GM19452 (cell line): ENCODE measurements around the gene ELL2.

ENCODE experiments used
- ATAC-seq: cut with Tn5 transposase; IDR thresholded peaks from one replicate; pipeline ENCODE4 v1.9.1; 2021; ENCODE audit not compliant: unreplicated experiment

The ELL2 gene

GRCh38 chr5:95883185-95884016 is 78.2 kb downstream of the ELL2 start:
- peak; percentile 39 for ATAC-seq

GRCh38 chr5:95881833-95882232 is 79.8 kb downstream of the ELL2 start:
- no peak for ATAC-seq

DNA sequence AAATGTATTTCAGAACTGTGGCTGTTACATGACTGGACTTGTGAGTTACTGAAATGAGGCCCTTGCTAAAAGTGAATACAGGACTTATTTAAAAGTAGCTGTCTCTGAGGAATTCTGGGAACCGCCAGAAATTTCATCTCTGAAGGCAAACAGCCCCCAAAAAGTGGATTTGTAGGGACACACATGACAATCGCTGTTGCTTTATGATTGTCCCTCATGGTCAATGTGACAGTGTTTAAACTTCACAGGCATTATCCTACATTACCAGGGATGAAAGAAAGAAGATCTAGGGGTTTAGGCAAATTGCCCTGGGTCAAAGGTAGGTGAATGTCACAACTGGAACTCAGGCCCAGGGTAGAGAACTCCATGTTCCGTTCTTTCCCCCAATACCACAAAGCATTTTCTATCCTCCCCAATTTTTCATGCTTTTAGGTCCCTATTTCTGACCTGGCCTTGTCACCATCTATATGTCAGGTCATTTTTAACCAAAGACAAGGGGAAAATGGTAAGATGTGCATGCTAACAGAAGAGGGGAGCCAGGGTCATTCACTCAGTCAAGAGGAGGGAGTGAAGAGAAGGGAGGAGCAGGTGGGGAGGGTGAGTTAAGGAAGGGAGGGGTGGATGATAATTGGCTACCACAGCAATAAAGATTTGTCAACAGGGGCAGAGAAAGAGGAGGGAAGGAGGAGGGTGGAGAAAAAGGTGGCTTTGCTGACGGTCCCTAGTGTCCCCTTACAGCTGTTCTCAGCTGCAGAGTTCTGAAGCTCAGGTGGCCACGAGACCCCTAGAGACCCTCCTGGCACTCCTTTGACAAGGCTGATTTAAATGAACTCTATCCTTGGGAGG is 81.3 kb downstream of the ELL2 start:
- ATAC-seq, result no peak

DNA sequence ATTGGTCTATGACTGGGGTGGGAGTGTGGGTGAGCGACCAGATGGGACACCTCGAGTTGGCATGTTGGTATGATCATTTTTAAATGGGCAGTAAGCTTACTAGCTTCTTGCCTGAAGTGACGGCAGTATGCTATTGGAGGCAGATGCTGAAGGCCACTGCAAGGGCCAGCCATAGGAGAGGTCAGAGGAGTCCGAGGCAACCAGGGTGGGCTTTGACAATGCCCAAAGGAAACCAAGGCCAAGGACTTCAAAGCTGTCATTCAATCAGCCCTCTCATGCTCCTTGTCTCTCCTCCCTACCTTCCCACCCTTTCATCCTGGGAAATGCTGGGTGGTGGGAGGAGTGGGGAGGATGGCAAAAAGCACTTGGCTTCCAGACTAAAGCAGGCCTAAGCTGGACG is 82.0 kb downstream of the ELL2 start:
- no peak for ATAC-seq

- no peak for ATAC-seq
Observed at GRCh38 chr5:95878417-95879323, 83.0 kb downstream of the ELL2 start.

- ATAC-seq, result no peak
Observed at GRCh38 chr5:95876782-95877181, 84.9 kb downstream of the ELL2 start.

- ATAC-seq, result no peak
Observed at GRCh38 chr5:95874246-95874645, 87.4 kb downstream of the ELL2 start.

DNA sequence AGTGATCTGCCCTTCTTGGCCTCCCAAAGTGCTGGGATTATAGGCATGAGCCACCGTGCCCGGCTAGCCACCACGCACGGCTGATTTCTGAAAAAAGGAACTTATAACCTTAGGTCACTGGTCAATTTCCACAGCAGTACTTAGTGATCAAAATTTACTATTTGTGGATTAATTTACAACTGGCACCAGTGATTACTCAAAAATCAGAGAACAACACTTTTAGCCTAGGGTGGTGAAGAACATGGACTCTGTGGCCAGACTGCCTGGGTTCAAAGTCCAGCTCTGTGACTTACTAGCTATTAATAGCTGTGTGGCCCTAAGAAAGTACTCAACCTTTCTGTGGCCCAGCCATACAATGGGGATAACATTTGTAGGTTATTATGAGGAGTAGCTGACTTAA is 88.3 kb downstream of the ELL2 start:
- no peak for ATAC-seq

GRCh38 chr5:95872346-95873268 is 89.0 kb downstream of the ELL2 start:
- no peak for ATAC-seq

- no peak for ATAC-seq
Observed at GRCh38 chr5:95871146-95871806, 90.4 kb downstream of the ELL2 start.

DNA sequence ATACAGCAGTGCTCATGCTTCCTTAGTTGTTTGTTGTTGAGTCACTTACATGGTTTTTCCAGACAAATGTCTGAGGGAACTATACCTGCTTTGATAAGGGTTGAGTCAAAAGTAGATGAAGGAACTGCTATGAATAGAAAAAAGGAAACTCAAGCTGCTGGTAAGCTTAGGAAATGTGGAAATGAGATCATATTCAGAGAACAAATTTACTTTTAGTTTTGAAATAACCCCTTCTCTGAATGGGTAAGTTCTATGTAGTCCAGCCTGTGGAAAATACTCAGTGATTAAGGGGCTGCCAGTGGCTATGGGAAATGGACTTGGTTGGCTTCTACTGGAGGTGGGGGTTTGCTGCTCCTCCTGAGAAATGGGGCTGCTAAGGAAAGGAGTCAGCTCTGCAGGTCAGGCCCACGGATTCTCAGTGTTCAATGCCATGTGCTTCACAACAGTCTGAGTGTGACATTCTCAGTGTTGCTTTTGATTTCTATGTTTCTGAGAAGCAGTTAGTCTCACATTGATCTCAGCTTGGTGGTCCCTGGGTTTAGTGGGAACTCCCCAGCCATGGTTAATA is 91.5 kb downstream of the ELL2 start:
- peak; percentile 75 for ATAC-seq

DNA sequence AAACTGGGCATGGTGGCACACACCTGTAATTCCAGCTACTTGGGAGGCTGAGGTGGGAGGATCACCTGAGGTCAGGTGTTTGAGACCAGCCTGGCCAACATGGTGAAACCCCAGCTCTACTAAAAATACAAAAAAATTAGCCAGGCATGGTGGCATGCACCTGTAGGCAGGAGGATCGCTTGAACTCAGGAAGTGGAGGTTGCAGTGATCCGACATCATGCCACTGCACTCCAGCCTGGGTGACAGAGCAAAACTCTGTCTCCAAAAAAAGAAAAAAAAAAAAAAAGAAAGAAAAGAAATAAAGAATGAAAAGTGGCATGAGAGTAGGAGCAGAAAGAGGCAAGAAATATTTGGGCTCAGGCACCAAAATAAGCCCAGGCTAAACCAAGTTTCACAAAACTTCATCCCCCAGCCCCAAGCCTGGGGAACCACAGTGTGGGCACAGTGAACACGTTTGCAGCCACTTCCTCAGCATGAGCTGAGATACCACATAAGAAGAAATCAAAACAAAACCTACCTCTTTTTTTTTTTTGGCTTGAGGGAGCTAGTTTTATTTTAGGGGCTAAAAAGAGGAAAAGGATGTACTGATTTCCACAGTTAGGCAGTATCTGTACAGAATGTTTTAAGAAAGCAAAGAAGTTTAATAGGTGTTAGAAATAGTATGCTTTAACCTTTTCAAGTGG is 92.3 kb downstream of the ELL2 start:
- peak; percentile 49 for ATAC-seq

GRCh38 chr5:95868136-95868535 is 93.5 kb downstream of the ELL2 start:
- ATAC-seq, result no peak

- ATAC-seq, result no peak
Observed at GRCh38 chr5:95866435-95867040, 95.1 kb downstream of the ELL2 start.

GRCh38 chr5:95864944-95865504 is 96.6 kb downstream of the ELL2 start:
- ATAC-seq, result no peak

DNA sequence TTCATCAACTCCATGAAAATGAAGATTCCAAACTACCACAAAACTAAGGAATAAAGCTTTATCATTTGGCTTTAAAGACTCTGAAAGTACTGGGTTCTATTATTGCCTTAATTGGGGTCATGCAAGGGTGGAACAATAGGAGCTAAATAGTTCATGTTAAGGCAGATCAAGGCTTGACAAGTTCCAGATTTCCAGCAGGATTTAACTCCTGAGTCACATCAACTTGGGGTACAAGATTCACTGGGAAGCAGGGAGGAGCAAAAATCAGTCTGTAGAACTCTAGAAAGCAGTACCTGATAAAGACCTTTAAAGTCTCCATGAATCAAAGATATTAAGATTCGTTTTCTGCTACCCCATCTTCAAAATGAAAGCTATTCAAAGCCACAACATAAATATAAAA is 97.2 kb downstream of the ELL2 start:
- ATAC-seq, result no peak

DNA sequence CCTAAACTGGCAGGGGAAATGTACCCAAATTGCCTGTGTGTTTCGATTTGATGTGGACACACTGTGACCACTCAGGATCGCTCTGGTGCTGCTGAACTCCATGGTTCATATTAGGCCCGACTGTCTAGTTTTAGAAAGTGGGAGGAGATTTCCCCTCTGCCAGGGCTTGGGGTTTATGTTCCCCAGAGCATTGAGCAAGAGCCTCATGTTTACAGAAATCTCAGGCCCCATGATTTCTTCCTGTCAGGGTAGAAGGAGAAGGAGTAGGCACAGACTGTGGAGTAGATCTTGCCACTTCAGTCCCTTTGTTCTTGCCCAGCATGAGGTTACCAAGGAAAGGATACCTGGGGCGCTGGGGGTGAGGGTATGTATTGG is 98.3 kb downstream of the ELL2 start:
- no peak for ATAC-seq
